GM21526 (cell line): ENCODE data around the gene C1QTNF12.
A peak's percentile ranks its signal among the peaks of the same experiment; 100 is the strongest.

ENCODE experiments used
- ATAC-seq: cut with Tn5 transposase; IDR thresholded peaks from one replicate; pipeline ENCODE4 v1.9.1; 2021; ENCODE audit warnings: moderate library complexity; ENCODE audit not compliant: unreplicated experiment, low FRiP score

The C1QTNF12 gene

GRCh38 chr1:1242461-1243265, 3.9 kb downstream of the C1QTNF12 start:
- no peak for ATAC-seq

GRCh38 chr1:1241588-1242219, 4.8 kb downstream of the C1QTNF12 start:
- ATAC-seq, result no peak

- no peak for ATAC-seq
These were observed 5.5 kb downstream of the C1QTNF12 start for GRCh38 chr1:1240822-1241587.

- ATAC-seq, result no peak
These were observed 6.2 kb downstream of the C1QTNF12 start for GRCh38 chr1:1240348-1240732.

- no peak for ATAC-seq
These were observed 6.7 kb downstream of the C1QTNF12 start for GRCh38 chr1:1239614-1240347.

- no peak for ATAC-seq
These were observed 7.3 kb downstream of the C1QTNF12 start for GRCh38 chr1:1239227-1239613.

- ATAC-seq, result no peak
These were observed 7.8 kb downstream of the C1QTNF12 start for GRCh38 chr1:1238702-1239178.

- no peak for ATAC-seq
These were observed 8.4 kb downstream of the C1QTNF12 start for GRCh38 chr1:1237874-1238701.

GRCh38 chr1:1236945-1237873, 9.3 kb downstream of the C1QTNF12 start:
- no peak for ATAC-seq

GRCh38 chr1:1236176-1236763, 10.3 kb downstream of the C1QTNF12 start:
- ATAC-seq, result no peak

- ATAC-seq, result no peak
These were observed 11.3 kb downstream of the C1QTNF12 start for GRCh38 chr1:1235016-1235744.

GRCh38 chr1:1234180-1234808, 12.2 kb downstream of the C1QTNF12 start:
- ATAC-seq, result no peak

GRCh38 chr1:1233567-1233892, 13.0 kb downstream of the C1QTNF12 start:
- no peak for ATAC-seq

GRCh38 chr1:1232796-1233566, 13.5 kb downstream of the C1QTNF12 start:
- ATAC-seq, result no peak

GRCh38 chr1:1232208-1232795, 14.2 kb downstream of the C1QTNF12 start, which contains the start of gene B3GALT6:
Gene B3GALT6 (plus strand): TSS chr1:1232237. CDS start chr1:1232279, 42 bp downstream.
- ATAC-seq, result peak; percentile 11
